Measurements from ENCODE around the gene MYADM. TPM values are rescaled to one million over a fixed set of nuclear protein-coding genes. Genes with fewer than 3 reads are reported as not detected.
"Not testable (repeated sequence)": the region's sequence is repeated elsewhere in the genome, so short reads cannot be mapped to it uniquely, and the experiment has no call there.

The MYADM gene
- 63.4 TPM for polyA plus RNA-seq (ENCODE audit: insufficient read length)
- long read RNA-seq, donor 1, transcript MYADM-207 (3 exons, 1,009 nt) = minor isoform, 8 of 71 reads
- long read RNA-seq, donor 1, transcript MYADM-202 (2 exons, 1,492 nt) = major isoform, 39 of 71 reads
- long read RNA-seq, donor 1, transcript MYADM-204 (3 exons, 3,056 nt) = minor isoform, 21 of 71 reads
- long read RNA-seq, donor 1, partial matches to known transcripts = 0 of 71 reads
- long read RNA-seq, donor 1, other reads (novel, unspliced or antisense) = 0 of 71 reads
- long read RNA-seq, donor 2, transcript MYADM-207 (3 exons, 1,009 nt) = minor isoform, 11 of 54 reads
- long read RNA-seq, donor 2, transcript MYADM-204 (3 exons, 3,056 nt) = major isoform, 16 of 54 reads
- long read RNA-seq, donor 2, transcript MYADM-202 (2 exons, 1,492 nt) = minor isoform, 9 of 54 reads
- long read RNA-seq, donor 2, partial matches to known transcripts = 18 of 54 reads
- long read RNA-seq, donor 2, other reads (novel, unspliced or antisense) = 0 of 54 reads
- long read RNA-seq, donor 3, transcript MYADM-204 (3 exons, 3,056 nt) = major isoform, 13 of 37 reads
- long read RNA-seq, donor 3, transcript MYADM-202 (2 exons, 1,492 nt) = minor isoform, 7 of 37 reads
- long read RNA-seq, donor 3, partial matches to known transcripts = 13 of 37 reads
- long read RNA-seq, donor 3, other reads (novel, unspliced or antisense) = 0 of 37 reads
- long read RNA-seq, donor 4, partial matches to known transcripts = 0 of 4 reads
- long read RNA-seq, donor 4, other reads (novel, unspliced or antisense) = 0 of 4 reads
- long read RNA-seq, donor 5, transcript MYADM-204 (3 exons, 3,056 nt) = major isoform, 8 of 24 reads
- long read RNA-seq, donor 5, transcript MYADM-202 (2 exons, 1,492 nt) = minor isoform, 5 of 24 reads
- long read RNA-seq, donor 5, partial matches to known transcripts = 10 of 24 reads
- long read RNA-seq, donor 5, other reads (novel, unspliced or antisense) = 0 of 24 reads
- long read RNA-seq, donor 6, transcript MYADM-204 (3 exons, 3,056 nt) = minor isoform, 8 of 22 reads
- long read RNA-seq, donor 6, transcript MYADM-202 (2 exons, 1,492 nt) = major isoform, 11 of 22 reads
- long read RNA-seq, donor 6, partial matches to known transcripts = 0 of 22 reads
- long read RNA-seq, donor 6, other reads (novel, unspliced or antisense) = 0 of 22 reads
- long read RNA-seq, donor 7, transcript MYADM-207 (3 exons, 1,009 nt) = minor isoform, 8 of 37 reads
- long read RNA-seq, donor 7, transcript MYADM-202 (2 exons, 1,492 nt) = minor isoform, 9 of 37 reads
- long read RNA-seq, donor 7, transcript MYADM-204 (3 exons, 3,056 nt) = major isoform, 18 of 37 reads
- long read RNA-seq, donor 7, partial matches to known transcripts = 0 of 37 reads
- long read RNA-seq, donor 7, other reads (novel, unspliced or antisense) = 0 of 37 reads
- long read RNA-seq, donor 8, transcript MYADM-204 (3 exons, 3,056 nt) = major isoform, 10 of 18 reads
- long read RNA-seq, donor 8, partial matches to known transcripts = 0 of 18 reads
- long read RNA-seq, donor 8, other reads (novel, unspliced or antisense) = 0 of 18 reads

- DNase-seq = peak; percentile 99
Measured at GRCh38 chr19:53867225-53868090, at the start of gene MYADM. Gene MYADM (plus strand): TSS chr19:53867883. CDS start chr19:53873530, 5,647 bp downstream.

- DNase-seq = no peak
Measured at GRCh38 chr19:53818756-53819155, 48.9 kb upstream of the MYADM start.

- no peak for DNase-seq
Measured at GRCh38 chr19:53819861-53820260, 47.8 kb upstream of the MYADM start.

- no peak for DNase-seq
Measured at GRCh38 chr19:53823380-53824120, 44.1 kb upstream of the MYADM start.

GRCh38 chr19:53824134-53824611, 43.5 kb upstream of the MYADM start, which contains the start of gene NLRP12:
Gene NLRP12 (minus strand): TSS chr19:53824314. CDS start chr19:53824174, 140 bp downstream.
- no peak for DNase-seq

- no peak for DNase-seq
Measured at GRCh38 chr19:53826876-53827275, 40.8 kb upstream of the MYADM start.

GRCh38 chr19:53828531-53828930, 39.2 kb upstream of the MYADM start:
- no peak for DNase-seq

GRCh38 chr19:53832861-53833260, 34.8 kb upstream of the MYADM start:
- not testable (repeated sequence) for DNase-seq

GRCh38 chr19:53838446-53838845, 29.2 kb upstream of the MYADM start:
- DNase-seq = not testable (repeated sequence)

- not testable (repeated sequence) for DNase-seq
Measured at GRCh38 chr19:53840241-53840640, 27.4 kb upstream of the MYADM start.

GRCh38 chr19:53840914-53841313, 26.8 kb upstream of the MYADM start:
- DNase-seq = not testable (repeated sequence)

GRCh38 chr19:53844849-53845246, 22.8 kb upstream of the MYADM start:
- DNase-seq = no peak

GRCh38 chr19:53847555-53847954, 20.1 kb upstream of the MYADM start:
- DNase-seq = no peak

- no peak for DNase-seq
Measured at GRCh38 chr19:53849237-53849676, 18.4 kb upstream of the MYADM start.

GRCh38 chr19:53853707-53854106, 14.0 kb upstream of the MYADM start:
- no peak for DNase-seq

GRCh38 chr19:53864308-53864836, 3.3 kb upstream of the MYADM start:
- no peak for DNase-seq

GRCh38 chr19:53865523-53865917, 2.2 kb upstream of the MYADM start:
- no peak for DNase-seq

GRCh38 chr19:53865918-53866864, 1.5 kb upstream of the MYADM start:
- peak; percentile 73 for DNase-seq

Data from left kidney (tissue), 8 donors.